Middle frontal gyrus (tissue), 1 donor: ENCODE measurements around the gene TSGA10IP.
"Not testable (repeated sequence)": the region's sequence is repeated elsewhere in the genome, so short reads cannot be mapped to it uniquely, and the experiment has no call there.

Source experiments
- DNase-seq: peaks from one replicate; pipeline ENCODE4 v3.0.0-alpha.2; 2015; ENCODE audit warnings: low spot score; ENCODE audit errors: extremely low spot score

Gene TSGA10IP

DNA sequence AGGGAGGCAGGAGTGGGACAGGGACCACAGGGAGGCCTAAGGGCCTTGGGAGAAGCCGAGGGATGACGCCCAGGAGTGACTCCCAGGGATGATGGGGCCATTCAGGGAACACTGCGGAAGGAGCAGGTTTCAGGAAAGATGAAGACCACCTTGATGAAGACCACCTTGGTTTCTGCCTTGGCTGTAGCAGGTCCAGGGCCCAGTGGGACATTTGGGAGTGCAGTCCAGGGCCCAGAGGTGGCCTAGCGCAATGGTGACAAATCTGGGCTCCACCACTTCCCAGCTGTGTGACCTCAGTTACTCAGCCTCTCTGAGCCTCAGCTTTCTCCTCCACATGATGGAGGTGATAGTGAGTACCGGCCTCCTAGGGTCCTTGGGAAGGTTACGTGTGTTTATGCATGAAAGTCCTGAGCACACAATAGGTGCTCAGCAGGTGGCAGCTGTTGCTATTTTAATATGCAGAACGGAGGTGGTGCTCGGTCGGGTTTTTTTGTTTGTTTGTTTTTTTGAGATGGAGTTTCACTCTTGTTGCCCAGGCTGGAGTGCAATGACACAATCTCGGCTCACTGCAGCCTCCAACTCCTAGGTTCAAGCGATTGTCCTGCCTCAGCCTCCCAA is 770 bp downstream of the TSGA10IP start:
- DNase-seq, result no peak

DNA sequence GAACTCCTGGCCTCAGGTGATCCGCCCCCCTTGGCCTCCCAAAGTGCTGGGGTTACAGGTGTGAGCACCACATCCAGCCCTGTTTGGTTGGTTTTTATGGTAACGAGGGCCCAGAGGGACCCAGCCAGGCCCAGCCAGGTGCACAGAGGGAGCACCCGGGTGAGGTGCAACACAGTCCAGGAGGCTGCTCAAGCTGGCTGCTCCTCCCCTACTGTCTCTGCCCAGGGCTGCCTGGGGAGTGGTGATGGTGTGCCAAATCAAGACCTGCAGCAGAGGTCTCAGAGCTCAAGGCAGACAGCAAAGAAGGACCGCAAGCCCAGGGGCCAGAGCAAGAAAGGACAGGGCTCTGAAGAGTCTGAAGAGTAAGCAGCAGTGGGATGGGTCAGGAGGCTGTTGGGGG is 1.4 kb downstream of the TSGA10IP start:
- no peak for DNase-seq

DNA sequence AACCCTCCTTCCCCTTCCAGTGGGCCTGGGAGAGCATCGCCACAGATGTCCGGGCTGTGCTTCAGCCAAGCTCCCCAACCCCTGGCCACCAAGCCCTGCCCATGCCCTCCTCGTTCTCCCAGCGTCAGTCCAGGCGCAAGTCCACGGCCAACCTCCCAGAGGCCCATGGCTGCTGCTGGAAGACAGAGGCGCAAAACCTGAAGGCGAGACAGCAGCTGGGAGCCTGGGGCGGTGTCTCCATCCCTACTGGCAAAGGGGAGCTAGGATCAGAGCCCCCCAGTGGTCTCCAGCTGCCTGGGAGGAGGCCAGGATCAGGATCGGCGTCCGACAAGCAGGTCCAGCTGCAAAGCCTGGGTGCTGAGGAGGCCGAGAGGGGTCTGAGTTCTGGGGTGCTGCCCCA is 1.9 kb downstream of the TSGA10IP start:
- no peak for DNase-seq

DNA sequence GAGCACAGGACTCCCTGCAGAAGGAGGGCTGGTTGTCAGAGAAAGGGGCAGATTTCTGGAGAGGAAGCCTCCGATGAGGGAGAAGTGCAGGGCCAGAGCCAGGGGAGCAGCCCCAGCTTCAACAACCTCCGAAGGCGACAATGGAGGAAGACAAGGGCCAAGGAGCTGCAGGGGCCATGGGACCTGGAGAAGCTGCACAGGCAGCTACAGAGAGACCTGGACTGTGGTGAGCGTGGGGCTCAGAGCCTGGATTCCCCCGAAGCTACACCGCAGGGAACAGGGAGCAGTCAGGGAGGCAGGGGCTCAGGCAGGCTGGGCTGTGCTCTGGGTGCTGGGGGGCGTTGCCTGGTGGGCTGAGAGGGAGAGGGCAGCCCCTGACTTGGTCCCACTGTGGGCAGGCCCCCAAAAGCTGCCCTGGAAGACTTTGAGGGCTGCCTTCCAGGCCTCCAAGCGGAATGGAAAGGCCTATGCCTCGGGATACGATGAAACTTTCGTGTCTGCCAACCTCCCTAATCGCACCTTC is 2.4 kb downstream of the TSGA10IP start:
- DNase-seq, result no peak

DNA sequence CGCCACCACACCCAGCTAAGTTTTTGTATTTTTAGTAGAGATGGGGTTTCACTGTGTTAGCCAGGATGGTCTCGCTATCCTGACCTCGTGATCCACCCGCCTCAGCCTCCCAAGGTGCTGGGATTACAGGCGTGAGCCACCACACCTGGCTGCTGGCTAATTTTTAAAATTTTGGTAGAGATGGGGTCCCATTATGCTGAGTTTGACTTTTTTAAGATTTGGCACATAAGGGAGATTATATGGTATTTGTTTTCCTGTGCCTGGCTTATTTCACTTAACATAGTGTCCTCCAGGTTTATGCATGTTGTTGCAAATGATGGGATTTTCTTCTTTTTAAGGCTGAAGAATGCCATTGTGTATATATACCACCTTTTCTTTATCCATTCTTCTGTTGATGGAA is 5.4 kb downstream of the TSGA10IP start:
- not testable (repeated sequence) for DNase-seq

DNA sequence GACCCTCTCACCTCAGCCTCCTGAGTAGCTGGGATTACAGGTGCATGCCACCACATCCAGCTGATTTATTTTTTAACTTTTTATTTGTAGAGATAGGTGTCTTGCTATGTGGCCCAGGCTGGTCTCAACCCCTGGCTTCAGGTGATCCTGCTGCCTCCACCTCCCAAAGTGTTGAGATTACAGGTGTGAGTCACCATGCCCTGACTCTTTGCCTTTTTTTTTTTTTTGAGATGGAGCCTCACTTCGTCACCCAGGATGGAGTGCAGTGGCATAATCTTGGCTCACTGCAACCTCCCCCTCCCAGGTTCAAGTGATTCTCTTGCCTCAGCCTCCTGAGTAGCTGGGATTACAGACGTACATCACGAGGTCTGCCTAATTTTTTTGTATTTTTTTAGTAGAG is 6.4 kb downstream of the TSGA10IP start:
- DNase-seq, result not testable (repeated sequence)

DNA sequence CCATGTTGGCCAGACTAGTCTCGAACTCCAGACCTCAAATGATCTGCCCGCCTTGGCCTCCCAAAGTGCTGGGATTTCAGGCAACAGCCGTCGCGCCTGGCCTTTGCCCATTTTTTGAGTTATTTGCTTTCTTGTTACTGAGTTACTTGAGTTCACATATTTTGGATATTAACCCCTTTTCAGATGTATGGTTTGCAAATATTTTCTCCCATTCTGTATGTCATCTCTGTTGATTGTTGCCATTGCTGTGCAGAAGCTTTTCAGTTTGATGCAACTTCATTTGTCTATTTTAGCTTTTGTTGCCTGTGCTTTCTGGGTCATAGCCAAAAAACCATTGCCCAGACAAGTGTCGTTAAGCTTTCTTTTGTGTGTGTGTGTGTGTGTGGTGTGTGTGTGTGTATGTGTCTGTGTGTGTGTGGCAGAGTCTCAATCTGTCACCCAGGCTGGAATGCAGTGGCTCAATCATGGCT is 6.8 kb downstream of the TSGA10IP start:
- no peak for DNase-seq

DNA sequence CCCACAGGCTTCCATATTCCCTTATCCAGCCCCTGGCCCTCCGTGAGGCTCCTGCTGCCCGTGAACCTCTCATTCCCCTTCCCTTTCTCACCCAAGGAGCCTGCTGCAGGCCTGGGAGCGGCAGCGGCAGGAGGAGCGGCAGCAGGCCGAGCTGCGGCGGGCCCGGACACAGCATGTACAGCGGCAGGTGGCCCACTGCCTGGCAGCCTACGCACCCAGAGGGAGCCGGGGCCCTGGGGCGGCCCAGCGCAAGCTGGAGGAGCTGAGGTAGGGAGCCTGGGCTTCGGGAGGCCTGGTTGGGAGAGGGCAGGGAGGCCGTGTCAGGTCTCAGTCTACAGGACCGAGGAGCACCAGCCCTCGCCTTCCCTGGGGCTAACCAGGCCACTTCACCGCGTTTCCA is 8.2 kb downstream of the TSGA10IP start:
- no peak for DNase-seq

DNA sequence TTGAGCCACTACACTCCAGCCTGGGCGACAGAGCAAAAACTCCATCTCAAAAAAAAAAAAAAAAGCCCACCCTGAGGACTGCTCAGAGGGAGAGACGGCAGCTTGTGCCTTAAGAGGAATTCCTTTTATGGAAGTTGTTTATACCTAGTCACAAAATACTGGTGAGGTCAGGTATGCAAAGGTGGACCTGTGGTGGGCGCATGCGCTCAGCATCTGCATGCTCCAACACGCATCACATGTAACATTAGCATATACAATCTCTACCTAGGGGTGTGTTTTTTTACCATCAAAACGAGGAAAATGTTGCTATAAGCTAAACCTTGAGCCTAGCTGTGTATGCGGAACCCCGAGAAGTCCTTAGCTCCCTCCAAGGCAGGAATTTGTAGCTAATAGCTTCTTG is 9.5 kb downstream of the TSGA10IP start:
- DNase-seq, result no peak

DNA sequence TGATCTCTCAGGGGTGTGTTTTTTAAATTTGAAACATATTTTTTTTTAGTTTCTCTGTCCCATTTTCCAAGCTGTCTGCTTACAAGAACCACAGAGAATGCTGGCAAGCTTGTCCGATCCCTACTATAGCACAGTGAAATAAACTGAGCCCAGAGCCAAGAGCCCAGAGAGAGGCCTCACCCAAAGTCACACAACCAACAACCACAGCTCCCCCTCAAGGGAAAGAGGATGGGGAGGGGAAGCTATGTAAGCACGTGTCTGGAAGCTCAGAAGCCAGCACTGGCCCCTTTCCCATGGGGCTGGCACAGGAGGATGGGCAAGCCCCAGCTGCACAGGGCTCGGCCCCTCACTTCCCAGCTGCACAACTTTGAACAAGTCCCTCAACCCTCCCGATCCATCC is 13.0 kb downstream of the TSGA10IP start:
- no peak for DNase-seq

DNA sequence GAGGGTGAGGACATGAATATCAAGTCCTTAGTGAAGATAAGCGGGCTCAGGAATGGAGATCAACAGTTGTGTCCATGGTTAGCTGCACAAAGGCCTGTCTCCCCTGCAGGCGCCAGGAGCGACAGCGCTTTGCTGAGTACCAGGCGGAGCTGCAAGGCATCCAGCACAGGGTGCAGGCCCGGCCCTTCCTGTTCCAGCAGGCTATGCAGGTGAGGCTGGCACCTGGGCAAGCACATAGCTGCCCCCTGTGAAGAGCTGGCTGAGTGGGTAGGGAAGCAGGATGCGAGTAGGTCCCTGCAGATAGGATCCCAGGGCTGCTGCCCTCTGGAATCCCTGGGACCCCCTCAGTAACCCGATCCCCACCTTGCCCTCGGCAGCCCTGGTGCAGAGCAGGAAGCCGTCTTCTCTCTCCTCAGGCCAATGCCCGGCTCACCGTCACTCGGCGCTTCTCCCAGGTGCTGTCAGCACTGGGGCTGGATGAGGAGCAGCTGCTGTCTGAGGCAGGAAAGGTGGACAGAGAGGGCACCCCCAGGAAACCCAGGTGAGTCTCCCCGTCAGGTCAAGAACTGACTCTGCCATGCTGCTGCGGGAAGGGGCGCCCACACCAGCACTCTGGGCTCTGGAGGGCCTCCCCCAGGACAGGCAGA is 13.6 kb downstream of the TSGA10IP start:
- DNase-seq, result no peak

DNA sequence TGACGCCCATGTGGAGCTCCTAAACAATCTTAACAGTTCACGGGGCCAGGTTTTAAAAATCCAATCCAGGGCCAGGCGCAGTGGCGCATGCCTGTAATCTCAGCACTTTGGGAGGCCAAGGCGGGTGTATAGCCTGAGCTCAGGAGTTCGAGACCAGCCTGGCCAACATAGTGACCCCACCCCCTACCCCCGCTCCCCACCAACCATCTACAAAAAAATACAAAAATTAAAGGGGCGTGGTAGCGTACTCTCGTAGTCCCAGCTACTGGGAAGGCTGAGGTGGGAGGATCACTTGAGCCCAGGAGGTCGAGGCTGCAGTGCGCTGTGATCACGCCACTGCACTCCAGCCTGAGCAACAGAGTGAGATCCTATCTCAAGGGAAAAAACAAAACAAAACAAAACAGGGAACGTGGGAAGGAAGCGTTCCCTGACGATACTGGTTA is 15.6 kb downstream of the TSGA10IP start:
- DNase-seq, result no peak

DNA sequence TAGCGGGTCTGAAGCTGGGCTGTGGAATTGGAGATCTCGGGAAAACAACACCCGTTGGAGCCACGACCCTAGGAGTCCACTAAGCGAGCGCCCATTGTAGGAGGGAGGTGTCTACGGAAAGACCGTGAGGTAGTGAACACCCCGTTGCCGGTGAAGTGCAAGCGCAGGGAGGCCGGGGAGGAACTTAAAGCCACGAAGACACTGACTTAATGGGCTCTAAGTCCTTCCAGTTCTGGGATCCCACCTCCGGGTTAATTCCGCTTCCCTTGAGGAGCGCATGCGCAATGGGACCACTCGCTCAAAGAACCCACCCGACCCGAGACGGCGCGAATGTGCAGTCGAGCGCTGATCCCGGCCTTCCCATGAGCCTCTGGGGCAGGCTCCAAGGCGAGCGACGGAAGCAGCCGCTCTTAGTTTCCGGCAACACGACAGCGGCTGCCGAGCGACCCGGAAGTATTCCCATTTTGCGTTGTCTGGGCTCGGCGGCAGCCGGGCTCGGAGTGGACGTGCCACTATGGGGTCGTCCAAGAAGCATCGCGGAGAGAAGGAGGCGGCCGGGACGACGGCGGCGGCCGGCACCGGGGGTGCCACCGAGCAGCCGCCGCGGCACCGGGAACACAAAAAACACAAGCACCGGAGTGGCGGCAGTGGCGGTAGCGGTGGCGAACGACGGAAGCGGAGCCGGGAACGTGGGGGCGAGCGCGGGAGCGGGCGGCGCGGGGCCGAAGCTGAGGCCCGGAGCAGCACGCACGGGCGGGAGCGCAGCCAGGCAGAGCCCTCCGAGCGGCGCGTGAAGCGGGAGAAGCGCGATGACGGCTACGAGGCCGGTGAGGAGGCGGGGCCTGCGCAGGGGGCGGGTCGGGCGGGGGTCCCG is 16.2 kb downstream of the TSGA10IP start, which contains the start of gene SART1:
Gene SART1 (plus strand): TSS at position 468 of the 874 bp plus-strand sequence. CDS start 47 bp downstream, at position 515.
- DNase-seq, result peak; percentile 98

DNA sequence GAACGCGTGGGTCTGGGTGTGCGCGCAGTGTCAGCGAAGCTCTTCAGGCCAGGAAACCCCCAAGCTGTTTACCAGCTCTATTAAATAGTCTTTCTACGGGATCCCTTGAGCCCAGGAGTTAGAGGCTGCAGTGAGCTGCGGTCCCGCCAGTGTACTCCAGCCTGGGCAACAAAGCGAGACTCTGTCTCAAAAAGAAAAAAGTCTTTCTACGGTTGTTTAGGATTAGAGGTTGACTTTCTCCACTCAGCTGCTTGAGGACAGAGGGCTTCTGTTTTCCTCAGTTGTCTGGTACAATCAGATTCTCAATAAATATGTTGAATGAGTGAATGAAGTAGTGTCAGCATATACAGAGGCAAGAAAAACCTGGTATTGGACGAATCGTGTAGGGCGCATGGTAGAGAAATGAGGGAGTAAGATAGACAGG is 16.9 kb downstream of the TSGA10IP start:
- no peak for DNase-seq

DNA sequence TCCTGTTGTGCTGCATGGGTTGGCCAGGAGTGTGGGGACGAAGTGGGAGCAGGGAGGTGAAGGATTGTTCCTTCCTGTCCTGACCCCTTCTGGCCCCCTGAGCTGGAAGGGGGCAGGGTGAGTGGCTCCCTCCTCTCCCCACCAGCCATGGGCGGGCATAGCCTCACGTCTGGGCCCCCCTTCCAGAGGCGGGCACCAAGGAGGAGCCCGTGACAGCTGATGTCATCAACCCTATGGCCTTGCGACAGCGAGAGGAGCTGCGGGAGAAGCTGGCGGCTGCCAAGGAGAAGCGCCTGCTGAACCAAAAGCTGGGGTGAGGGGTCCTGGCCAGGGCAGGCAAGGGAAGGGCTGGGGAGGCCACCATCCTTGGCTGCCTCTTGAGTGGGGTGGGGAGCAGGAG is 19.6 kb downstream of the TSGA10IP start:
- DNase-seq, result no peak

DNA sequence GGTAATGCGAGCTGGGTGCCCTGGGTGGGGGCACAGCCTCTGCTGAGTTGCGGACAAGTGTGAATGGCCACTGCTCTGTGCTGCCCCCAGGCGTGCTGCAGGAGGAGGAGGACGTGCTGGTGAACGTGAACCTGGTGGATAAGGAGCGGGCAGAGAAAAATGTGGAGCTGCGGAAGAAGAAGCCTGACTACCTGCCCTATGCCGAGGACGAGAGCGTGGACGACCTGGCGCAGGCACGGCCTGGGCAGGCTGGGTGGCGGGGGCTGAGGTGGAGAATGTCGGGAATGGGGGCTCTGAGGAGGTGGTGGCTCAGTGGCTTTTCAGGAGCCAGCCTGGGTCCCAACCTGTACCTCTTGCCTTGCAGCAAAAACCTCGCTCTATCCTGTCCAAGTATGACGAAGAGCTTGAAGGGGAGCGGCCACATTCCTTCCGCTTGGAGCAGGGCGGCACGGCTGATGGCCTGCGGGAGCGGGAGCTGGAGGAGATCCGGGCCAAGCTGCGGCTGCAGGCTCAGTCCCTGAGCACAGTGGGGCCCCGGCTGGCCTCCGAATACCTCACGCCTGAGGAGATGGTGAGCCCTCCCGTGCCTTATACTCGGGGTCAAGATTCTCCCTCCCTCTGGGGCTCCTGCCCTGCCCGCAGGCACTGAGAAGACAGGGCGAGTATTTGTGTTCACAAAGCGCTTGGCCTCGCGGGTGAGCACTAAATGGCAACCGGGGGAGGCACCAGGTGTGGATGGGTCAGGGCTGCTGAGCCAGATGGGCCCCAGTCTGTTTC is 20.9 kb downstream of the TSGA10IP start:
- no peak for DNase-seq

DNA sequence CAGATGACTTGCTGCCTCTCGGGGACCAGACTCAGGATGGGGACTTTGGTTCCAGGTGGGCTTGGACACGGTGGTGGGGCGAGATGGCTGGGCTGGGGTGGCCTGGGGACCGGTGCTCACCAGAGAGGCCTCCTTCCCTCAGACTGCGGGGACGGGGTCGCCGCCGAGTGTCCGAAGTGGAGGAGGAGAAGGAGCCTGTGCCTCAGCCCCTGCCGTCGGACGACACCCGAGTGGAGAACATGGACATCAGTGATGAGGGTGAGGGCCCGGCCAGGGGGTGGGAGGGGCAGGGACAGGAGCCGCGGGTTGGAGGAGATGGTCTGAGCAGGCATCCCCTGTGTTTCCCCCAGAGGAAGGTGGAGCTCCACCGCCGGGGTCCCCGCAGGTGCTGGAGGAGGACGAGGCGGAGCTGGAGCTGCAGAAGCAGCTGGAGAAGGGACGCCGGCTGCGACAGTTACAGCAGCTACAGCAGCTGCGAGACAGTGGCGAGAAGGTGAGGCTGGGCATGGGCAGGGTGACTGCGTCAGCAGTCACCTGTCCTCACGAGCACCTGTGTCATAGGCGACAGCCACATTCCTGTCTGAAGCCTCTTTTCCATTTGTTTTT is 22.2 kb downstream of the TSGA10IP start:
- no peak for DNase-seq

DNA sequence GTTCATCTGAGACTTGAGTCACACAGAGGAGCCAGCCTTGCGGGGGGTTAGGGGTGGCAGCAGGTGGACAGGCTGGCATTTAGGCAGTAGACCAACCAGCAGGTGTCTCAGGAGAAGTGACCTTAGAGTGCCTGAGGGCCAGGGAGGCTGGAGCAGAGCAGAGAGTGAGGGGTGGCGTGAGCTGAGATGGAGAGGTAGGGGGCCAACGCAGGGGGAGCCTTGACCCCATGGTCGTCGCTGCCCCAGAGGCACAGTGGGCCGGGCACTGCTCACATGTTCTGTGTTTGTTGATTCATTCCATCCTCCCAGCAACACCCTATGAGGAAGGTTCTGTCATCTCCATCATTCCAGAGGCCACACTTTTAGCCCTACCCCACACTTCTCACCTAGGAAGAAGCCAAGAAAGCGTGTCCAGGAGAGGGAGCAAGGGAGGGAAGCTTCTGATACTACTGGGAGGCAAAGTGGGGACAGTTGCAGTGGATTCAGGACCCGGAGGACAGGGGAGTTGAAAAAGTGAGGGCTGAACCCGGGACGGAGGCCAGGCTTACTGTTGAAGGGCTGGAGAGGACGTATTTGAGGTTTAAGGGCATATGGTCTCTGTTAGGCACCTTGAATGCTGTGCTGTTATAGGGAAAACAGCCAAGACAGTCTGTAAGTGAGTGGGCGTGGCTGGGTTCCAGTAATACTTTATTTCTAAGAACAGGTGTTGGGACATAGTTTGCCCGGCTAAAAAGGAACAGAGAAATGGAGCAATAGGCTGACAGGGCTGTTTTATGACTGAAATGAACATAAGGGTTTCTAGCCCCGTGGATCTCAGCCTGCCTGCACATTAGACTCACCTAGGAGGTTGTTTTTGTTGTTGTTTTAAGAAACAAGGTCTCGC is 23.6 kb downstream of the TSGA10IP start:
- DNase-seq, result no peak

DNA sequence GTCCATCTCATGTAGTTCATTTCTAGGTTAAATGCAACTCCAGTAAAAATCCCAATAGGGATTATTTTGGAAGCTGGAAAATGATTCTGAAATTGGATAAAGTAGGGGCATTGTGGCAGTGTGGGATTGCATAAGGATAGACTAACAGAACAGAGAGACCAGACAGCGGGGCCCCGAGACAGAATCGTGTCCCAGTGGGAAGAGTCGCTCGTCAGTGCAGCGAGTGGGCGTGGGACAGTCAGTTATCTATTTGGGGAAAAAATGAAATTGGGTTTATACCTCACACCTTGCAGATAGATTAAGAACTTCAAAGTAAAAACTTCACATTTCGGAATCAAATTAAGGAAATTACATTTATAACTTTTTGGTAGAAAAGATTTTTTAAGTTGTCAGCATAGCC is 26.8 kb downstream of the TSGA10IP start:
- no peak for DNase-seq
